HPDE6-E6E7 (cell line): ENCODE measurements around the gene NGEF.
"Not testable (repeated sequence)": the region's sequence is repeated elsewhere in the genome, so short reads cannot be mapped to it uniquely, and the experiment has no call there.

Experiments used
- DNase-seq: peaks from one replicate; pipeline ENCODE4 v3.0.0; 2011; ENCODE audit warnings: missing footprints; ENCODE audit errors: extremely low spot score

The NGEF gene

GRCh38 chr2:232870766-232871371 is 142.2 kb downstream of the NGEF start:
- no peak for DNase-seq

- DNase-seq, result no peak
Observed at GRCh38 chr2:232870018-232870765, 142.9 kb downstream of the NGEF start, which contains the start of gene SNORC. Gene SNORC (plus strand): TSS chr2:232870264. CDS start chr2:232870342, 78 bp downstream.

DNA sequence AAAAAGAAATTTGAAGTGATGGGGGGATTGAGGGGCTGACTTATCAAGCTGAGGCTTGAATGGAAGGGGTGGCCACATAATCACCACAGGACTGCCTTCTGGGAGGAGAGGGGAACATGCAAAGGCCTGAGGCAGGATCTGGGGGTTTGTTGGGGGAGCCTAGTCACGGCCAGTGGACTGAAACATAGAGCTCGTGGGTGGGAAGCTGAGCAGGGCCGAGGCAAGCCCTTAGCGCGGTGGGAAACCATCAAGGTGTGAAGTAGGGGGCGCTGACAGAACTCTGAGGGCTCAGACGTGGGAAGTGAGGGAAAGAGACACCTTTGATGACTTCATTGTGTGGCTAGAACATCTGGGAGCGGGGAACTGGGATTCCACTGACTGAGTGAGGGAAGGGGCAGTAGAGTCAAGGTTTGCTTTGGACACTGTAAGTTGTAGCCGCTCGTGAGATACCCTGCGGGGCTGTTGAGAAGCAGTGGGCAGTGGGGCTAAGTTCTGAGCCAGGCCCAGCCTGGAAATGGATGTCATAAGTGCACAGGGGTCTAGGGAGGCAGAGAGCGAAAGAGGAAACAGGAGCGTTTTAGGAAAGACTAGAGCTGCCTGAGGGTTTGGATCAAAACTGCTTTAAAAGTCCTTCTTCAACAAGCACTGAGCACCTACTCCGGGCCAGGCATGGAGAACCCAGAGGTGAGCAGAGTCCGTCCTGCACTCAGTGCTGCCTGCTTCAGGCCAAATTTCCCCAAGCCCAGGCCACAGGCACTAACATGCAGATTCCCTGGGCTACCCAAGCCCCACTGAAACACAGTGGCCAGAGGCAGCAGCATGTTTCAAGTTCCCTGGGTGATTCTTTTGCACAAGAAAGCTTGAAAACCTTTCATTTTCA is 143.7 kb downstream of the NGEF start:
- no peak for DNase-seq

DNA sequence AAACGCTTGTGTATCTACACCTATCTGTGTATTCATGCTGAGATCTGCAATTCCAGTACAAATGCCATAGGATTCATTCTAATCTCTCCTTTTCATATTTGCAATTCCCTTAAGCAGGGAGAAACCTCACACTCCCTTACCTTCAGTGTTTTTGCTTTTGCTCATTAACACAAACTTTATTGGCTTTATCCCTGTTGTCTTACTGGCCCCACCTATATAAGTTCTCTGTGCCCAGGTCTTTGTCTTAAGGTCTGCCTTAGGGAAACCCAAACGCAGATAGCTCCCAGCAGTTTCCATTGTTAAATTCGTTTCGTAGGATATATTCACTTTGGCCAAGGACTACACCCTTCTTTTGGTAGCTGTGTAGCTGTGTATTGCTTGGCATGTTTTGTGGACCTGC is 147.0 kb downstream of the NGEF start:
- no peak for DNase-seq

DNA sequence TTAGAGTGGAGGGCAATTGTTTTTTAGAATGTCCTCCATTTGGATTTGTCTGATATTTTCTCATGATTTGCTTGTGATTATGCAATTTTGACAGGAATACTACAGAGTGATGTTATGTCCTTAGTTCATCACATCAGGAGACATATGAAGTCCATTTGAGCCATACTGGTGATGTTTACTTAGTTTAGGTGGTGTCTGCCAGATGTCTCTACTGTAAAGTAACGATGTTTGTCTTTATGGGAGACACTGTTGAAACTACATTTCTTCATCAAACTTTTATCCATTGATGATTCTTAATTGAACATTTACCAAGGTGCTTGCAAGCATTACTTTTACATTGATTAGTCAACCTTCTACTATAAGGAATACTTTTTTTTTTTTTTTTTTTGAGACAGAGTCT is 147.9 kb downstream of the NGEF start:
- no peak for DNase-seq

- DNase-seq, result no peak
Observed at GRCh38 chr2:232863996-232864395, 149.1 kb downstream of the NGEF start.

GRCh38 chr2:232861353-232861752 is 151.7 kb downstream of the NGEF start:
- DNase-seq, result no peak

GRCh38 chr2:232860593-232861241 is 152.3 kb downstream of the NGEF start:
- DNase-seq, result no peak

GRCh38 chr2:232859385-232859916 is 153.6 kb downstream of the NGEF start:
- no peak for DNase-seq

DNA sequence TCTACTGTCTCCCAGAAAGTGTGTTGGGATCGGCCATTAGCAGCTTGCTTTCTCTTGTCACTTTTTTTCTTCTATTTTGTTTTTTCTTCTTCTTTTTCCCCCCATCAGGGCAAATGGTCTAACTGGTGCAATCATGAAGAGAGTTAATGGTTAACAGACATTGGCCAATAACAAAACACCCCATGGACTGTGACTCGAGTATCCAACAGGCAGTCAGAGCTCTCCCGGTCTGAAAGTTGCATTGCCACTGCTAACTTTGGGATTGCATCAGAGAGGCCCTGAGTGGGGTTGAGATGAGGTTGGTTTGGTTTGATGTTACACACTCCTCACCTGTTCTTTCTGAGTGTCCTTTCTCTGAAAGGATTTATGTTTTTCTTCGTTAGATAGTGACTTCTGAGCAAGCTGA is 155.9 kb downstream of the NGEF start:
- DNase-seq, result no peak

DNA sequence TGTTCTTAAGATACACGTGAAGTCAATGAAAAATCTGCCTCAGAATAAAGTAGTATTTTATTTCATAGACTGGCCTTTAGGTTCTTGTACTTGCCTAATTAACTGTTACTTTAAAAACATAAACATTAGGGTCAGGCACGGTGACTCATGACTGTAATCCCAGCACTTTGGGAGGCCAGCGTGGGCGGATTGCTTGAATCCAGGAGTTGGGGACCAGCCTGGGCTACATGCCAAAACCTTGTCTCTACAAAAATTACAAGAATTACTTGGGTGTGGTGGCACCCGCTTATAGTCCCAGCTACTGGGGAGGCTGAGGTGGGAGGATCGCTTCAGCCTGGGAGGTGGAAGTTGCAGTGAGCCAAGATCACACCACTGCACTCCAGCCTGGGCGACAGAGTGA is 159.0 kb downstream of the NGEF start:
- no peak for DNase-seq

- DNase-seq, result no peak
Observed at GRCh38 chr2:232852676-232853075, 160.4 kb downstream of the NGEF start.

GRCh38 chr2:232852081-232852480 is 161.0 kb downstream of the NGEF start:
- not testable (repeated sequence) for DNase-seq

GRCh38 chr2:232850039-232850438 is 163.0 kb downstream of the NGEF start:
- no peak for DNase-seq

- DNase-seq, result no peak
Observed at GRCh38 chr2:232846055-232846454, 167.0 kb downstream of the NGEF start.

DNA sequence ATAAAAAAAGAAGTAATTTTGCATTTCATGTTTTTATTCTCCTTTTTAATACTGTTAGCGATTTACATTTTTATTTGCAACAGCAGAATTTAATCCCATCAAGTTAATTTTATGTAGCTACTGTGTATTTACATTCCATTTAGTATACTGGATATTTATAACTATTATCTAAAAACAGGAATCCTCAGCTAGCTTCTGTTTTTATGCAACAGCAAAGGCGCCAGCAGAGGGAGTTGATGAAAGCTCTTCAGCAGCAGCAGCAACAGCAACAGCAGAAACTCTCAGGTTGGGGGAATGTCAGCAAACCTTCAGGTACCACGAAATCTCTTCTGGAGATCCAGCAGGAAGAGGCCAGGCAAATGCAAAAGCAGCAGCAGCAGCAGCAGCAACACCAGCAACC is 169.2 kb downstream of the NGEF start:
- DNase-seq, result no peak

- no peak for DNase-seq
Observed at GRCh38 chr2:232842689-232843088, 170.4 kb downstream of the NGEF start.

GRCh38 chr2:232839411-232840079 is 173.5 kb downstream of the NGEF start:
- no peak for DNase-seq

- DNase-seq, result peak; percentile 14
Observed at GRCh38 chr2:232838406-232838874, 174.6 kb downstream of the NGEF start.

DNA sequence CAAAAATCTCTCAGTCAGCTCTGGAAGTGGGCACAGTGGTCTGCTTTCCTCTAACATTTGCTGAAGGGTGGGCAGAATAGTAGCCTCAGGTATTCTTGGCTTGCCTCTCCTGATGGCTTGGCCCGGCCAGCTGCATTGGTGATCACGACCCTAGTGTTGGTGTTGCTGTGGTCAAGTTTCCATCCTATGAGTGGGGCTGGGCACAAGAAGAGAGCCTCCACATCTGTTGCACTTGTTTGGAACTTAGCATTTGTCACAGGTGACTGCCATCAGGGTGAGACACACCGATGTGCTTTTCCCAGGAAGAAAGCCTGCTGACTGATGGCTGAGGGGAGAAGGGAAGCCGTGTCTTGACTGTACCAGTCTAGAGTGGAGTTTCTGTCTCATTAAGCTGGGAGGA is 176.1 kb downstream of the NGEF start:
- DNase-seq, result no peak

- no peak for DNase-seq
Observed at GRCh38 chr2:232835687-232836208, 177.3 kb downstream of the NGEF start.
